Natural killer cell (primary cell): ENCODE measurements around the gene CALD1. TPM values are rescaled to one million over a fixed set of nuclear protein-coding genes. Genes with fewer than 3 reads are reported as not detected.

Source experiments
- ATAC-seq, 3 donors: fragments of 150-1000 bp in 2 of 3; fragments of 200-7000 bp in 1 of 3; cut with Tn5 transposase; 1 replicate in 1 of 3; 2 replicates in 2 of 3; pipeline ENCODE4 v1.10.0; 2021; ENCODE audit warnings: mild to moderate bottlenecking in 2 of 3, moderate library complexity in 2 of 3
- DNase-seq, 2 donors: peaks; one replicate each; pipeline versions ENCODE4 v3.0.0 to v3.0.0-alpha.2; 2013 to 2021; ENCODE audit warnings: mixed read lengths in 1 of 2
- H3K27ac ChIP-seq: one replicate; pipeline ENCODE4 v1.5.1; 2013; ENCODE audit warnings: mild to moderate bottlenecking, low read length
- H3K27me3 ChIP-seq: one replicate; pipeline ENCODE4 v1.6.1; 2013; ENCODE audit warnings: low read length; ENCODE audit not compliant: control insufficient read depth, insufficient read depth
- H3K36me3 ChIP-seq: one replicate; pipeline ENCODE4 v1.6.1; 2013; ENCODE audit warnings: low read length; ENCODE audit not compliant: control insufficient read depth, insufficient read depth
- H3K4me1 ChIP-seq: one replicate; pipeline ENCODE4 v1.6.1; 2013; ENCODE audit warnings: low read length; ENCODE audit not compliant: control insufficient read depth, insufficient read depth
- H3K4me3 ChIP-seq: one replicate; pipeline ENCODE4 v1.5.1; 2013; ENCODE audit warnings: low read length
- H3K9me3 ChIP-seq: one replicate; pipeline ENCODE4 v1.6.1; 2013; ENCODE audit warnings: low read length; ENCODE audit not compliant: control insufficient read depth, insufficient read depth
- H3K27ac Mint-ChIP-seq, 2 donors: one replicate each; pipeline ENCODE4 v1.8.0; 2022; ENCODE audit warnings: mild to moderate bottlenecking in 2 of 2, mixed read lengths in 2 of 2, moderate library complexity in 1 of 2
- H3K27me3 Mint-ChIP-seq, 2 donors: one replicate each; pipeline ENCODE4 v1.8.0; 2022; ENCODE audit warnings: low read depth in 2 of 2, mixed read lengths in 2 of 2
- H3K36me3 Mint-ChIP-seq: one replicate; pipeline ENCODE4 v1.8.0; 2022; ENCODE audit warnings: mixed read lengths
- H3K4me1 Mint-ChIP-seq, 2 donors: one replicate each; pipeline ENCODE4 v1.8.0; 2022; ENCODE audit warnings: mixed read lengths in 2 of 2
- H3K4me3 Mint-ChIP-seq: one replicate; pipeline ENCODE4 v1.8.0; 2022; ENCODE audit warnings: mild to moderate bottlenecking, moderate library complexity, mixed read lengths
- H3K9me3 Mint-ChIP-seq, 2 donors: one replicate each; pipeline ENCODE4 v1.8.0; 2022; ENCODE audit warnings: mixed read lengths in 2 of 2
- WGBS: methylation state at CpG from one replicate; pipeline ENCODE4 v1.1.7; 2013; ENCODE audit warnings: missing lambda C conversion rate; ENCODE audit not compliant: insufficient coverage; 5-methylcytosine and 5-hydroxymethylcytosine counted together
- intact Hi-C: fragments of 100-400 bp; cut with micrococcal nuclease; formaldehyde crosslinking; loops from one replicate; pipeline ENCODE4 v1.14.2; 2022
- total RNA-seq, 4 donors: library from RNA; stranded (reverse); fragments of 120-200 nt in 1 of 4; gene quantifications; one replicate each; pipeline versions ENCODE4 v1.2.3 to v1.2.4, GENCODE V29; 2013 to 2022
- TF ChIP-seq, protein P1 (sequence below): fragments of 200-600 bp; IDR thresholded peaks from one replicate; pipeline ENCODE4 v1.8.0; 2022; ENCODE audit warnings: antibody characterized with exemption

The CALD1 gene
- total RNA-seq, 3 donors from 2014 or later (not counting 1 experiment from before 2014, with no cell fraction given), result 0.14 to 2.5 (median 1.0) TPM

DNA sequence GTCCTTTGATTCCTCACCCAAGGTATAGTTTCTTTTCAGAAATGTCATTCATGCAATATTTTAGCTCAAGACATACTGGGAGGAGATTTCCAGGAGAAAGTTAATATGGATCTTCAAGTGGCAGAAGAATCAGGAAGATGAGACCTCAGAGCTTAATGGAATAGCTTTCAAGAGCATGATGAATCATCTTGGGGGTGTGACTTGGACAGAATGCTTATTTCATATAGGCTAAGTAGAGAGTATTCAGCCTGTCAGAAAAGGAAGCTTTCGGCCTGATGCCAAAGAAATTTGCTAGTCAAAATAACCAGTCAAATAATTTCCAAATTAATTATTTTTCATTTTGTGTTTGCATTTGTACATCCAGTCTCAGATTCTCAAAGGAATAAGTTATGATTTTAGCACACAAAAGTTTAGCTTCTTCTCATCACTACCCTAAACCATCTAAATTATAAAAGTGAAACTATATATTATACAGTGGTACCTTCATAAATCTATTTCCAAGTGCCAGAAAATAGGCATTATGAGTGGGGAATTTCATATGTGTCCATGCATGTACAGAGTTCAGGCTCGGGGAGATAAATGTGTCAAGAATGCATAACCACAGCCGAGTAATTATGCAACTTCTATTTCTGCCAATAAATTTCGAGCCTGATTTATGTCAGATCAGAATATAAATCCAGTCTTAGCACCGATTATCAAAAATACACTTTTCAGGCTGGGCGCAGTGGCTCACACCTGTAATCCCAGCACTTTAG lies 27.3 kb upstream of the CALD1 start:
- Mint-ChIP-seq H3K4me1 (no peaks in the 10 kb centered on the region), H3K36me3 (no peaks in the 10 kb centered on the region), H3K27ac (no peak overlapping the region), H3K9me3 (no peaks in the 10 kb centered on the region), H3K4me3 (no peak overlapping the region), H3K27me3 (no peaks in the 10 kb centered on the region)
- DNase-seq (no peak), ATAC-seq (no peak)
- TF ChIP-seq, protein P1, sequence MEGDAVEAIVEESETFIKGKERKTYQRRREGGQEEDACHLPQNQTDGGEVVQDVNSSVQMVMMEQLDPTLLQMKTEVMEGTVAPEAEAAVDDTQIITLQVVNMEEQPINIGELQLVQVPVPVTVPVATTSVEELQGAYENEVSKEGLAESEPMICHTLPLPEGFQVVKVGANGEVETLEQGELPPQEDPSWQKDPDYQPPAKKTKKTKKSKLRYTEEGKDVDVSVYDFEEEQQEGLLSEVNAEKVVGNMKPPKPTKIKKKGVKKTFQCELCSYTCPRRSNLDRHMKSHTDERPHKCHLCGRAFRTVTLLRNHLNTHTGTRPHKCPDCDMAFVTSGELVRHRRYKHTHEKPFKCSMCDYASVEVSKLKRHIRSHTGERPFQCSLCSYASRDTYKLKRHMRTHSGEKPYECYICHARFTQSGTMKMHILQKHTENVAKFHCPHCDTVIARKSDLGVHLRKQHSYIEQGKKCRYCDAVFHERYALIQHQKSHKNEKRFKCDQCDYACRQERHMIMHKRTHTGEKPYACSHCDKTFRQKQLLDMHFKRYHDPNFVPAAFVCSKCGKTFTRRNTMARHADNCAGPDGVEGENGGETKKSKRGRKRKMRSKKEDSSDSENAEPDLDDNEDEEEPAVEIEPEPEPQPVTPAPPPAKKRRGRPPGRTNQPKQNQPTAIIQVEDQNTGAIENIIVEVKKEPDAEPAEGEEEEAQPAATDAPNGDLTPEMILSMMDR, result no peak
- H3K9me3 ChIP-seq, result no peaks in the 10 kb centered on the region
- no peaks in the 10 kb centered on the region for H3K27me3 ChIP-seq
- no peak overlapping the region for H3K4me3 ChIP-seq
- H3K4me1 ChIP-seq, result no peaks in the 10 kb centered on the region
- WGBS, result 89% methylated on average over 6 of the region's 6 CpGs
- no peak overlapping the region for H3K27ac ChIP-seq
- intact Hi-C loops, result no loop called here
- H3K36me3 ChIP-seq, result no peaks in the 10 kb centered on the region

DNA sequence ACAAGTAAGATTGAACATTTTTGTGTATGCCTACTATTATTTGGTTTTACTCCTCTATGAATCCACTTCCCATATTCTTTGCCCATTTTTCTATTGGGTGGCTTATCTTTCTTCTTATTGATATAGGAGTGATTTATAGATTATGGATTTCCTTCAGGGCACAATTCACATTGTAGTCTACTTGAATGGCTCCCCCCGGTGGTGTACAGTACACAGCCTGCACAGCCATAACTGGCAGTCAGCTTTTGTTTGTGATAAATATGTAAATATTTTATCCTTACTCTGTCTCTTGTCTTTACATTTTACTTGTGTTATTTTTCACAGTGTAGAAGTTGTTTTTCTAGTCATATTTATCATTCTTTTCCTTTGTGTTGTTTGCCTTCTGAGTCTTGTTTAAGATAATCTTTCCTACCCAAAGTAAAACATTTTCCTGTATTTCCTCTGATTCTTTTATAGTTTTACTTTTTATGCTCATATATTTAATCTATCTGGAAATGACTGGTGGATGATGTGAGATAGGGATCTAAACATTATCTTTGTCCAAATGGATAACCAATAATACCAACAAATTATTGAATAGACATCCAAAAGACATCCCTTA lies 23.9 kb upstream of the CALD1 start:
- H3K27me3 ChIP-seq, result no peaks in the 10 kb centered on the region
- no peaks in the 10 kb centered on the region for H3K9me3 Mint-ChIP-seq
- WGBS, result no CpG with 5 or more reads among the region's 1 CpG
- H3K36me3 ChIP-seq, result no peaks in the 10 kb centered on the region
- TF ChIP-seq, protein P1, result peak; percentile 15
- no peaks in the 10 kb centered on the region for H3K4me1 ChIP-seq
- H3K27ac ChIP-seq, result no peak overlapping the region
- intact Hi-C loops, result no loop called here
- H3K4me3 ChIP-seq, result no peak overlapping the region
- no peaks in the 10 kb centered on the region for H3K4me1 Mint-ChIP-seq
- H3K9me3 ChIP-seq, result no peaks in the 10 kb centered on the region
- peaks cover 0 to 3% of the 10 kb centered on the region in 2 donors for H3K27me3 Mint-ChIP-seq
- no peaks in the 10 kb centered on the region for H3K36me3 Mint-ChIP-seq
- ATAC-seq, result no peak
- H3K27ac Mint-ChIP-seq, result no peak overlapping the region
- peak in 1 of 2 donors; percentile 54 for DNase-seq
- no peak overlapping the region for H3K4me3 Mint-ChIP-seq

DNA sequence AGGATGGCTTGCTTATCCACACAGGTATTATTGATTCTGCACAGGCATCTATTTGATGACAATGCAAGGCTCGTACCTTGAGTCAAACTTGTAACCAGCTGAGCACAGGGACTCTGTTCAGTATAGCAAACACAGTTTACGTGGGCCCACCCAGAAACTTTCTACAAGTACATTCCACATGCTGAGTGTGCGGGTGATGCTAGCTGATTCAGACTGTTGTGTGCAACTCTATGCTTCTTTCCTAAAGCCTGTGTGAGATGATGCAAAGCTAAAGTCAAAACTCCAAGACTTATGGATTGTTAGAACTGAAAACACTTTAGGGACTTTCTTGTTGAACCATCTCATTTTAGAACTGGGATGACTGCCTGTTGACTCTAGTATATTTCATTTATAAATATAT lies 21.5 kb upstream of the CALD1 start:
- Histone ChIP-seq H3K4me3 (no peak overlapping the region), H3K4me1 (no peaks in the 10 kb centered on the region), H3K27ac (no peak overlapping the region), H3K9me3 (no peaks in the 10 kb centered on the region), H3K36me3 (no peaks in the 10 kb centered on the region), H3K27me3 (no peaks in the 10 kb centered on the region)
- H3K27ac Mint-ChIP-seq, result no peak overlapping the region
- 94% methylated on average over 3 of the region's 3 CpGs for WGBS
- intact Hi-C loops, result no loop called here
- no peak for ATAC-seq
- H3K4me3 Mint-ChIP-seq, result no peak overlapping the region
- H3K36me3 Mint-ChIP-seq, result no peaks in the 10 kb centered on the region
- peaks cover 3 to 8% of the 10 kb centered on the region in 2 donors for H3K27me3 Mint-ChIP-seq
- no peak for DNase-seq
- TF ChIP-seq, protein P1, result no peak
- no peaks in the 10 kb centered on the region for H3K4me1 Mint-ChIP-seq
- H3K9me3 Mint-ChIP-seq, result no peaks in the 10 kb centered on the region
